ENCODE measurements around the gene TGFBR3. TPM values are rescaled to one million over a fixed set of nuclear protein-coding genes. Genes with fewer than 3 reads are reported as not detected.

TGFBR3 gene
- total RNA-seq, 1 donor from 2014 or later, result 2.5 TPM

- Histone ChIP-seq H4K20me1 (ENCODE audit: insufficient read depth, low read length) (no peaks in the 10 kb centered on the region), H3K36me3 (ENCODE audit: insufficient read depth, low read length) (no peaks in the 10 kb centered on the region), H3K4me1 (ENCODE audit: insufficient read depth, low read length) (no peaks in the 10 kb centered on the region), H3K4me3 (ENCODE audit: insufficient read depth, low read depth, low read length) (no peak overlapping the region), H3K4me2 (ENCODE audit: low read length) (no peak overlapping the region), H3K9me3 (ENCODE audit: insufficient read depth, low read depth, low read length) (no peaks in the 10 kb centered on the region), H2AFZ (ENCODE audit: low read depth, low read length) (no peak overlapping the region), H3K79me2 (ENCODE audit: insufficient read depth, low read length) (no peaks in the 10 kb centered on the region), H3K27ac (ENCODE audit: low read depth, low read length) (no peak overlapping the region), H3K9ac (ENCODE audit: low read length) (no peak overlapping the region), H3K27me3 (ENCODE audit: insufficient read depth, low read length) (no peaks in the 10 kb centered on the region)
- TF ChIP-seq EZH2 (IDR thresholded peaks at IDR 0.05; ENCODE audit: insufficient read depth, low read length) (no peak), CTCF (IDR thresholded peaks at IDR 0.05; ENCODE audit: insufficient read depth, low read depth, low read length) (no peak)
- Mint-ChIP-seq H3K36me3 (ENCODE audit: low read depth, unreplicated experiment) (no peaks in the 10 kb centered on the region), H3K27ac (ENCODE audit: unreplicated experiment) (no peak overlapping the region), H3K9me3 (ENCODE audit: unreplicated experiment) (no peaks in the 10 kb centered on the region), H3K27me3 (ENCODE audit: low read depth, unreplicated experiment) (no peaks in the 10 kb centered on the region), H3K4me3 (ENCODE audit: unreplicated experiment) (no peak overlapping the region), H3K4me1 (ENCODE audit: low read depth, unreplicated experiment) (peaks cover 18% of the 10 kb centered on the region)
- FAIRE-seq (no peak), DNase-seq (ENCODE audit: low read depth) (no peak)
These were observed 64.7 kb downstream of the TGFBR3 start for GRCh38 chr1:91821126-91821868.

GRCh38 chr1:91819038-91819788, 66.7 kb downstream of the TGFBR3 start:
- Histone ChIP-seq H3K4me1 (ENCODE audit: insufficient read depth, low read length) (no peaks in the 10 kb centered on the region), H3K4me3 (ENCODE audit: insufficient read depth, low read depth, low read length) (no peak overlapping the region), H3K36me3 (ENCODE audit: insufficient read depth, low read length) (no peaks in the 10 kb centered on the region), H3K27ac (ENCODE audit: low read depth, low read length) (no peak overlapping the region), H2AFZ (ENCODE audit: low read depth, low read length) (no peak overlapping the region), H3K9me3 (ENCODE audit: insufficient read depth, low read depth, low read length) (no peaks in the 10 kb centered on the region), H3K4me2 (ENCODE audit: low read length) (no peak overlapping the region), H3K27me3 (ENCODE audit: insufficient read depth, low read length) (no peaks in the 10 kb centered on the region), H3K9ac (ENCODE audit: low read length) (no peak overlapping the region), H3K79me2 (ENCODE audit: insufficient read depth, low read length) (no peaks in the 10 kb centered on the region), H4K20me1 (ENCODE audit: insufficient read depth, low read length) (no peaks in the 10 kb centered on the region)
- H3K4me3 Mint-ChIP-seq (ENCODE audit: unreplicated experiment), result no peak overlapping the region
- H3K9me3 Mint-ChIP-seq (ENCODE audit: unreplicated experiment), result no peaks in the 10 kb centered on the region
- FAIRE-seq (no peak), DNase-seq (ENCODE audit: low read depth) (no peak)
- H3K27ac Mint-ChIP-seq (ENCODE audit: unreplicated experiment), result no peak overlapping the region
- H3K4me1 Mint-ChIP-seq (ENCODE audit: low read depth, unreplicated experiment), result peaks cover 18% of the 10 kb centered on the region
- H3K27me3 Mint-ChIP-seq (ENCODE audit: low read depth, unreplicated experiment), result no peaks in the 10 kb centered on the region
- TF ChIP-seq CTCF (IDR thresholded peaks at IDR 0.05; ENCODE audit: insufficient read depth, low read depth, low read length) (no peak), EZH2 (IDR thresholded peaks at IDR 0.05; ENCODE audit: insufficient read depth, low read length) (no peak)
- H3K36me3 Mint-ChIP-seq (ENCODE audit: low read depth, unreplicated experiment), result no peaks in the 10 kb centered on the region

- Histone ChIP-seq H4K20me1 (ENCODE audit: insufficient read depth, low read length) (no peaks in the 10 kb centered on the region), H3K79me2 (ENCODE audit: insufficient read depth, low read length) (no peaks in the 10 kb centered on the region), H3K4me2 (ENCODE audit: low read length) (no peak overlapping the region), H3K9me3 (ENCODE audit: insufficient read depth, low read depth, low read length) (no peaks in the 10 kb centered on the region), H3K36me3 (ENCODE audit: insufficient read depth, low read length) (no peaks in the 10 kb centered on the region), H3K9ac (ENCODE audit: low read length) (no peak overlapping the region), H3K27ac (ENCODE audit: low read depth, low read length) (no peak overlapping the region), H3K4me1 (ENCODE audit: insufficient read depth, low read length) (no peaks in the 10 kb centered on the region), H2AFZ (ENCODE audit: low read depth, low read length) (no peak overlapping the region), H3K4me3 (ENCODE audit: insufficient read depth, low read depth, low read length) (no peak overlapping the region), H3K27me3 (ENCODE audit: insufficient read depth, low read length) (no peaks in the 10 kb centered on the region)
- no peak for FAIRE-seq
- H3K9me3 Mint-ChIP-seq (ENCODE audit: unreplicated experiment), result no peaks in the 10 kb centered on the region
- peaks cover 18% of the 10 kb centered on the region for H3K4me1 Mint-ChIP-seq (ENCODE audit: low read depth, unreplicated experiment)
- no peaks in the 10 kb centered on the region for H3K36me3 Mint-ChIP-seq (ENCODE audit: low read depth, unreplicated experiment)
- no peak overlapping the region for H3K4me3 Mint-ChIP-seq (ENCODE audit: unreplicated experiment)
- DNase-seq (ENCODE audit: low read depth), result no peak
- no peak overlapping the region for H3K27ac Mint-ChIP-seq (ENCODE audit: unreplicated experiment)
- no peak for TF ChIP-seq EZH2 (IDR thresholded peaks at IDR 0.05; ENCODE audit: insufficient read depth, low read length)
- no peak for TF ChIP-seq CTCF (IDR thresholded peaks at IDR 0.05; ENCODE audit: insufficient read depth, low read depth, low read length)
- H3K27me3 Mint-ChIP-seq (ENCODE audit: low read depth, unreplicated experiment), result no peaks in the 10 kb centered on the region
These were observed 67.3 kb downstream of the TGFBR3 start for GRCh38 chr1:91818713-91818975.

Measured in astrocyte (in vitro differentiated cells and primary cell).